ENCODE results near the gene COL28A1.

DNA sequence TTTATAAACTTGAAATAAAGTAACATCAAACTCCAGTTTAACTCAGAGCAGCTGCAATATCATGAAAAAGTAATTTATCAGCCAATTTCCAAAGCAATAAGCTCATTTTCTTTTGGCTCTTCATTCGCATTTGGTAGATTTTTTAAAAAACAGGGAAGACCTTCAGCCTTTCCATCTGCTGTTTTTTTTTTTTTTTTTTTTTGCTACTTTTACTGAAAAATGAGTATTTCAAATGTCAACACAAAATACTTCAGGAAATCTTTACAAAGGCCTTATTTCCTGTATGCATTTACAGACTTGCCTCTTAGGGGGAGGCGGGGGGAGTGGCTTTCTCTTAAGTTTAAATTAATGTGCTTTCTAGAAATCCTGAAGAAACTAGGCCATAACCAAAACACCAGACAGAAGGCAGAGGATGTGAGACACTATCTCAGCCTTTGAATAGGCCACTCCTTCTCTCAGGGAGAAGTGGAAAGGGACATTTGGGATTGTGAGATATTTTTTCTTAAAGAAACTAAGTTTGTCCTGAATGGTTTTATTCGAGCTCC is 91.8 kb downstream of the COL28A1 start:
- TF ChIP-seq, protein P1, sequence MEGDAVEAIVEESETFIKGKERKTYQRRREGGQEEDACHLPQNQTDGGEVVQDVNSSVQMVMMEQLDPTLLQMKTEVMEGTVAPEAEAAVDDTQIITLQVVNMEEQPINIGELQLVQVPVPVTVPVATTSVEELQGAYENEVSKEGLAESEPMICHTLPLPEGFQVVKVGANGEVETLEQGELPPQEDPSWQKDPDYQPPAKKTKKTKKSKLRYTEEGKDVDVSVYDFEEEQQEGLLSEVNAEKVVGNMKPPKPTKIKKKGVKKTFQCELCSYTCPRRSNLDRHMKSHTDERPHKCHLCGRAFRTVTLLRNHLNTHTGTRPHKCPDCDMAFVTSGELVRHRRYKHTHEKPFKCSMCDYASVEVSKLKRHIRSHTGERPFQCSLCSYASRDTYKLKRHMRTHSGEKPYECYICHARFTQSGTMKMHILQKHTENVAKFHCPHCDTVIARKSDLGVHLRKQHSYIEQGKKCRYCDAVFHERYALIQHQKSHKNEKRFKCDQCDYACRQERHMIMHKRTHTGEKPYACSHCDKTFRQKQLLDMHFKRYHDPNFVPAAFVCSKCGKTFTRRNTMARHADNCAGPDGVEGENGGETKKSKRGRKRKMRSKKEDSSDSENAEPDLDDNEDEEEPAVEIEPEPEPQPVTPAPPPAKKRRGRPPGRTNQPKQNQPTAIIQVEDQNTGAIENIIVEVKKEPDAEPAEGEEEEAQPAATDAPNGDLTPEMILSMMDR (IDR thresholded peaks at IDR 0.05): no peak
- no peak for TF ChIP-seq POLR2A (IDR thresholded peaks at IDR 0.05)

All from adrenal gland (tissue), 5 donors.